ENCODE results near the gene AMBRA1. TPM values are rescaled to one million over a fixed set of nuclear protein-coding genes. Genes with fewer than 3 reads are reported as not detected.

Gene AMBRA1
- total RNA-seq, 2 donors from 2014 or later = 56.2 to 60.7 TPM

DNA sequence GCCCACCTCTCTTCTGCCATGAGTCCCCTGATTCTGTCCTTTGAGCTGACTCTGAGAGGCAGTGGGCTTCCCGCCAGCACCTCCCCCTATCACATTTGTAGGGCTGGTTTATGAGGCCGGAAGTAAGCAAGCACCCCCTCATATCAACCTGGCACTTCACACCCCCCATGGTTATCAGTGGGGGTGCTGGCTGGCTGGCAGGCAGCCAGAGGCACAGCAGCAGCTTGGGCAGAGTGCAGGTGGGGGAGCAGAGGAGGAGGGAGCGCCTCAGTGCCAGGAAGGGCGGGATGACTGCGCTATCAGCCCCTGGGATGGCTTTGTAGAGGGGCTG, 179.4 kb downstream of the AMBRA1 start:
- intact Hi-C loops (cut with DNase I) = no loop called here
- no peak overlapping the region for H3K27ac ChIP-seq
- H3K4me3 ChIP-seq = no peak overlapping the region
- 98% methylated on average over 5 of the region's 5 CpGs for WGBS
- no peaks in the 10 kb centered on the region for H3K9me3 ChIP-seq
- H3K27me3 ChIP-seq (replicated peaks; ENCODE audit: insufficient read depth) = no peaks in the 10 kb centered on the region
- peaks cover 0 to 8% of the 10 kb centered on the region in 2 donors for H3K36me3 ChIP-seq
- TF ChIP-seq POLR2AphosphoS5 (IDR thresholded peaks at IDR 0.05) (no peak), POLR2A (IDR thresholded peaks at IDR 0.05) (no peak)
- TF ChIP-seq, protein P1, sequence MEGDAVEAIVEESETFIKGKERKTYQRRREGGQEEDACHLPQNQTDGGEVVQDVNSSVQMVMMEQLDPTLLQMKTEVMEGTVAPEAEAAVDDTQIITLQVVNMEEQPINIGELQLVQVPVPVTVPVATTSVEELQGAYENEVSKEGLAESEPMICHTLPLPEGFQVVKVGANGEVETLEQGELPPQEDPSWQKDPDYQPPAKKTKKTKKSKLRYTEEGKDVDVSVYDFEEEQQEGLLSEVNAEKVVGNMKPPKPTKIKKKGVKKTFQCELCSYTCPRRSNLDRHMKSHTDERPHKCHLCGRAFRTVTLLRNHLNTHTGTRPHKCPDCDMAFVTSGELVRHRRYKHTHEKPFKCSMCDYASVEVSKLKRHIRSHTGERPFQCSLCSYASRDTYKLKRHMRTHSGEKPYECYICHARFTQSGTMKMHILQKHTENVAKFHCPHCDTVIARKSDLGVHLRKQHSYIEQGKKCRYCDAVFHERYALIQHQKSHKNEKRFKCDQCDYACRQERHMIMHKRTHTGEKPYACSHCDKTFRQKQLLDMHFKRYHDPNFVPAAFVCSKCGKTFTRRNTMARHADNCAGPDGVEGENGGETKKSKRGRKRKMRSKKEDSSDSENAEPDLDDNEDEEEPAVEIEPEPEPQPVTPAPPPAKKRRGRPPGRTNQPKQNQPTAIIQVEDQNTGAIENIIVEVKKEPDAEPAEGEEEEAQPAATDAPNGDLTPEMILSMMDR (IDR thresholded peaks at IDR 0.05) = no peak
- no peak for DNase-seq (ENCODE audit: low spot score)
- H3K4me1 ChIP-seq (replicated peaks) = no peaks in the 10 kb centered on the region

DNA sequence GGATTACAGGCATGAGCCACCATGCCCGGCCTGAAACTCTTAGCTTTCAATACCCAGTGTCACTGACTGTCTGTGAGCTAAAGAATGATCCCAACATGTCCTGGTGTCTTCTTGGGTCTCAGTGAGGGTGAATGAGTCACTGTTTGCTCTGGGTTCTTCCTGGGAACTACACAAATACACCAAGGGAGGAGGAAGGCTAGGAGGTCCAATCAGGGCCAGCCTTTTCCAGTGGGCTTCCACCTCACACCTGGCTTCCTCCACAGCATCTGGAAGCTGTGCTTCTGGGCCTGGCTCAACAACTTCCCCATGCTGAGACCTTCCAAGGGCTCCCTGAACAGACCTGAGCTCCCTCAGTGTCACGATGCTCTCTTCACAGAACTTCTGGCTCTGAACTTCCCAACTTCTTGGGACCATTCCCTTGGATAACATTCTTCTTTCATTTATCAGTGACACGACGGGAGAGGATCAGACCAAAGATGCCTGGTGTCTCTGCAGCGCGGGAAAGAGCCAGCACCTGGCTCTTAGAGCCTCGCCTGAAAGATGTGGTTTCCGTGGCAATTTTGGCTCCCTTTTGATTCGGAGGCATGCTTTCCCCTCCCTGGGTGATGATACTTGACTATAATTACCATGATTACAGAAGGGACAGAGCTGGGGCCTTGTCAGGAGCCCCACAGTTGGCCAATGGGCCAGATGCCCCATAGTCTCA, 179.9 kb downstream of the AMBRA1 start:
- H3K4me1 ChIP-seq (replicated peaks) = no peaks in the 10 kb centered on the region
- intact Hi-C loops (cut with DNase I) = no loop called here
- WGBS = 97% methylated on average over 9 of the region's 9 CpGs
- DNase-seq (ENCODE audit: low spot score) = no peak
- no peak overlapping the region for H3K4me3 ChIP-seq
- H3K27me3 ChIP-seq (replicated peaks; ENCODE audit: insufficient read depth) = no peaks in the 10 kb centered on the region
- H3K27ac ChIP-seq = no peak overlapping the region
- TF ChIP-seq, protein P1 (IDR thresholded peaks at IDR 0.05) = no peak
- H3K9me3 ChIP-seq = no peaks in the 10 kb centered on the region
- H3K36me3 ChIP-seq = peaks cover 0 to 8% of the 10 kb centered on the region in 2 donors

DNA sequence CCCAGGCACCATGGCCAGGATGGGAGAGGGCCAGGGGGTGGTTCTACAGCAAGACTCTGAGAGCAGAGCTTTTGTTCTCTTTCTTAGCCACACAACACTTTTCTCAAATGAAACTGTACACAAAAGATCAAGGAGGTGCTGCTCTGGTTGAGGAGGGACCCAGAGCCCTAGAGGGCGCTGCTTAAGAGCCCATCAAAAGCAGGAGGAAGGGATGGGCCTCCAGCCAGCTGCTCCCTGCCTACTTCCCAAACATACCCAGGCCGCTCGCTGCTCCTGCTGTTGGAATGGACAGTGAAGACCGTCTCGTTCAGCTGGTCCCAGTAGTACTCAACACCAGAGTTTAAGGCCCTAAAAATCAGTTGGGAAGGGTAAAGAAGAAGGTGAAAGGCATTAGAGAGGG, 183.8 kb downstream of the AMBRA1 start:
- no peak for DNase-seq (ENCODE audit: low spot score)
- H3K4me1 ChIP-seq (replicated peaks) = no peaks in the 10 kb centered on the region
- WGBS = 59% methylated on average over 5 of the region's 5 CpGs
- peaks cover 9 to 22% of the 10 kb centered on the region in 2 donors for H3K36me3 ChIP-seq
- no peaks in the 10 kb centered on the region for H3K9me3 ChIP-seq
- H3K27me3 ChIP-seq (replicated peaks; ENCODE audit: insufficient read depth) = no peaks in the 10 kb centered on the region
- no peak overlapping the region for H3K27ac ChIP-seq
- no peak overlapping the region for H3K4me3 ChIP-seq
- intact Hi-C loops (cut with DNase I) = no loop called here
- TF ChIP-seq POLR2A (IDR thresholded peaks at IDR 0.05) (no peak), POLR2AphosphoS5 (IDR thresholded peaks at IDR 0.05) (no peak)
- TF ChIP-seq, protein P1 (IDR thresholded peaks at IDR 0.05) = no peak

DNA sequence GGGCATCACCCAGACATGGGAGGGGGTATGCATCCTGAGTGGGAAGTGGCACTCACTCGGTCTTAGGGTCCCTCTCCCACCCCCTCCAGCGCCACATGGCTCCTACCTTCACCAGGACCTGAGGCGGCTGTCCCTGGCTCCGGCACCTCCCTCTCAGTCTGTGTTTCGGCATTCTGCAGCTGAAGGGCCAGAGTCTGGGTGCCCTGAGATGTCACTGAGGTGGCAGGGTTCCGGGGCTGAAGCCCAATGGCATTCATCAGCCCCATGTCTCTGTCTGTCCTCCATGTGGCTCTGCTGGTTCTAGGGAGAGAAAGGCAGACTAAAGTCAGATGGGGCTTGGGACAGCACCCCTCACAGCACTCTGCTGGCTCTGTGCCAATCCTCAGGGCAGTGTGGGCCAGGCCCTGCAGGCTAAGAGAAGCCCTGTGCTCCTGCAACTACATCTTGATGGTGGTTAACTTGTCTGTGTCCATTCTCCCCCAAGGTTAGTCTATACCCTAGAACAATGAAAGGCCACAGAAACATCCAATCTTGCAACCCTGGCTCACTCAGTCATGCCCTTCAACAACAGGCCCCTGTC, 185.3 kb downstream of the AMBRA1 start:
- Histone ChIP-seq H3K9me3 (no peaks in the 10 kb centered on the region), H3K36me3 (peaks cover 16 to 22% of the 10 kb centered on the region in 2 donors), H3K4me3 (no peak overlapping the region), H3K27me3 (replicated peaks; ENCODE audit: insufficient read depth) (no peaks in the 10 kb centered on the region), H3K27ac (no peak overlapping the region), H3K4me1 (replicated peaks) (no peaks in the 10 kb centered on the region)
- WGBS = 94% methylated on average over 6 of the region's 6 CpGs
- intact Hi-C loops (cut with DNase I) = no loop called here
- DNase-seq (ENCODE audit: low spot score) = no peak
- TF ChIP-seq, protein P1 (IDR thresholded peaks at IDR 0.05) = no peak
- no peak for TF ChIP-seq POLR2A (IDR thresholded peaks at IDR 0.05)
- no peak for TF ChIP-seq POLR2AphosphoS5 (IDR thresholded peaks at IDR 0.05)

DNA sequence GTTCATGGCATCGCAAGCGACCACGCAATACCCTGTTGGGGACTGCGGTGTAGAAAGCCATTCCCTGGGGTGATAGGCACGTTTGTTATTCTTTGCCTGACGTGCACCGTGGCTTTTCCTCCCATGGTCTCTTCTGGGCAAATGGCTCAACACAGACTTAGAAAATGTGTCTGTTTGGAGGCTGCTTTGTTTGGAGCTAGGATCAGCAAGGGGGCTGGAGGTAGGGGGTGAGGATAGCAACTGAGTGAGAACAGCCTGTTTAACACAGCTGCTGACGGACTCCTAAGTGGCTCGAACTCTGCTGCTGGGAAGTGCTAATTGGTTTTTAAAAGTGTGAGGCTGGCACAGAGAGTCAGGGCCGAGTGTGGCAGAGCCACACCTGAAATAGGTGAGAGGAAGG, 186.2 kb downstream of the AMBRA1 start:
- 80% methylated on average over 10 of the region's 10 CpGs for WGBS
- H3K36me3 ChIP-seq = peaks cover 16 to 22% of the 10 kb centered on the region in 2 donors
- H3K27ac ChIP-seq = no peak overlapping the region
- intact Hi-C loops (cut with DNase I) = no loop called here
- no peak for TF ChIP-seq POLR2A (IDR thresholded peaks at IDR 0.05)
- TF ChIP-seq, protein P1 (IDR thresholded peaks at IDR 0.05) = no peak
- no peak for TF ChIP-seq POLR2AphosphoS5 (IDR thresholded peaks at IDR 0.05)
- H3K4me3 ChIP-seq = no peak overlapping the region
- no peaks in the 10 kb centered on the region for H3K4me1 ChIP-seq (replicated peaks)
- H3K27me3 ChIP-seq (replicated peaks; ENCODE audit: insufficient read depth) = no peaks in the 10 kb centered on the region
- no peak for DNase-seq (ENCODE audit: low spot score)
- H3K9me3 ChIP-seq = no peaks in the 10 kb centered on the region

Data from prostate gland (tissue), 2 donors.